HG03460 (cell line): ENCODE measurements around the gene FASTKD3.
"Not testable (repeated sequence)": the region's sequence is repeated elsewhere in the genome, so short reads cannot be mapped to it uniquely, and the experiment has no call there.

Source experiments
- ATAC-seq: cut with Tn5 transposase; IDR thresholded peaks from one replicate; pipeline ENCODE4 v1.9.1; 2021; ENCODE audit not compliant: unreplicated experiment

Gene FASTKD3

GRCh38 chr5:7868773-7869473 lies at the start of gene FASTKD3, which contains the start of gene MTRR:
TSS of gene FASTKD3 (minus strand) at chr5:7869031. CDS start at chr5:7868083, 948 bp downstream.
TSS of gene MTRR (plus strand) at chr5:7869148. CDS start at chr5:7870795, 1,647 bp downstream.
- peak; percentile 97 for ATAC-seq

GRCh38 chr5:7917130-7918123 lies 48.6 kb upstream of the FASTKD3 start:
- ATAC-seq = no peak

GRCh38 chr5:7916171-7916804 lies 47.5 kb upstream of the FASTKD3 start:
- no peak for ATAC-seq

GRCh38 chr5:7911429-7911771 lies 42.6 kb upstream of the FASTKD3 start:
- not testable (repeated sequence) for ATAC-seq

- no peak for ATAC-seq
Measured at GRCh38 chr5:7910738-7911428, 42.1 kb upstream of the FASTKD3 start.

GRCh38 chr5:7908317-7908716 lies 39.5 kb upstream of the FASTKD3 start:
- no peak for ATAC-seq

- no peak for ATAC-seq
Measured at GRCh38 chr5:7907612-7908011, 38.8 kb upstream of the FASTKD3 start.

GRCh38 chr5:7904170-7904569 lies 35.3 kb upstream of the FASTKD3 start:
- no peak for ATAC-seq

- ATAC-seq = no peak
Measured at GRCh38 chr5:7902666-7903625, 34.1 kb upstream of the FASTKD3 start.

GRCh38 chr5:7902201-7902600 lies 33.4 kb upstream of the FASTKD3 start:
- ATAC-seq = no peak

GRCh38 chr5:7897014-7897600 lies 28.3 kb upstream of the FASTKD3 start:
- ATAC-seq = no peak

- ATAC-seq = peak; percentile 90
Measured at GRCh38 chr5:7894860-7895259, 26.0 kb upstream of the FASTKD3 start.

GRCh38 chr5:7894439-7894838 lies 25.6 kb upstream of the FASTKD3 start:
- peak; percentile 3 for ATAC-seq

GRCh38 chr5:7888901-7889300 lies 20.1 kb upstream of the FASTKD3 start:
- no peak for ATAC-seq

- ATAC-seq = peak; percentile 50
Measured at GRCh38 chr5:7886849-7887475, 18.1 kb upstream of the FASTKD3 start.

- ATAC-seq = no peak
Measured at GRCh38 chr5:7884491-7885267, 15.8 kb upstream of the FASTKD3 start.

- ATAC-seq = no peak
Measured at GRCh38 chr5:7882926-7883325, 14.1 kb upstream of the FASTKD3 start.

GRCh38 chr5:7881816-7882215 lies 13.0 kb upstream of the FASTKD3 start:
- no peak for ATAC-seq
